A549 (cell line): ENCODE data around the gene NFKB2. TPM values are rescaled to one million over a fixed set of nuclear protein-coding genes. Genes with fewer than 3 reads are reported as not detected.

Source experiments
- ATAC-seq, 2 experiments: fragments of 200-7000 bp in 1 of 2; fragments of >200 bp in 1 of 2; cut with Nextera tagmentation in 1 of 2; cut with Tn5 transposase in 1 of 2; 3 replicates each; pipeline versions ENCODE4 v1.8.0 to v1.9.1; 2018 to 2020; ENCODE audit warnings: mild to moderate bottlenecking in 1 of 2, moderate library complexity in 1 of 2
- CTCF ChIA-PET: fragments of 300-600 bp; sonication (Branson Sonifier 250); formaldehyde crosslinking; extraction: SDS; loops from one replicate; lab custom pipeline; 2021; ENCODE audit warnings: antibody characterized with exemption, inconsistent platforms; lab: Yijun Ruan, JAX
- POLR2A ChIA-PET: fragments of 350-600 bp; formaldehyde crosslinking; extraction: SDS; loops from one replicate; lab custom pipeline; 2021; ENCODE audit warnings: antibody characterized with exemption, inconsistent platforms; lab: Yijun Ruan, JAX
- DNase-seq, 2 experiments: peaks; one replicate each; pipeline versions ENCODE4 v3.0.0 to v3.0.0-alpha.2; 2011 to 2016; ENCODE audit warnings: low read depth in 1 of 2, low spot score in 1 of 2
- FAIRE-seq: peaks from 2 replicates; lab custom pipeline; 2011; peaks lifted over from hg19 to GRCh38; lab: Jason Lieb, UNC
- H3K27ac ChIP-seq, 2 experiments: fragments of >200 bp; sonication (Bioruptor Twin); formaldehyde crosslinking; 3 replicates each; pipeline ENCODE4 v1.5.1; 2016 to 2017
- H3K4me1 ChIP-seq: fragments of >200 bp; sonication (Bioruptor Twin); formaldehyde crosslinking; 3 replicates; pipeline ENCODE4 v1.6.1; 2016
- H3K4me2 ChIP-seq: fragments of >200 bp; sonication (Bioruptor Twin); formaldehyde crosslinking; 3 replicates; pipeline ENCODE4 v1.6.1; 2016
- H3K4me3 ChIP-seq: fragments of >200 bp; sonication (Bioruptor Twin); formaldehyde crosslinking; 3 replicates; pipeline ENCODE4 v1.5.1; 2016
- H3K9me3 ChIP-seq: fragments of >200 bp; sonication (Bioruptor Twin); formaldehyde crosslinking; 3 replicates; pipeline ENCODE4 v1.6.1; 2016
- CBX8 ChIP-seq: fragments of 200-600 bp; sonication (generic); IDR thresholded peaks from 2 replicates; pipeline ENCODE4 v1.6.1; 2016
- CEBPB ChIP-seq, 2 experiments: fragments of >200 bp in 1 of 2; sonication (Bioruptor Twin) in 1 of 2; formaldehyde crosslinking in 1 of 2; IDR thresholded peaks; 2 replicates each; pipeline ENCODE4 v1.6.1; 2012 to 2016
- CTCF ChIP-seq: fragments of >200 bp; sonication (Bioruptor Twin); formaldehyde crosslinking; IDR thresholded peaks from 3 replicates; pipeline ENCODE4 v1.5.1; 2016
- E2F6 ChIP-seq: IDR thresholded peaks from 2 replicates; pipeline ENCODE4 v1.6.1; 2012; ENCODE audit warnings: low read depth, borderline replicate concordance
- EHF ChIP-seq: fragments of 250-450 bp; sonication (Bioruptor Pico); IDR thresholded peaks from 2 replicates; pipeline ENCODE4 v1.5.0; 2020; ENCODE audit warnings: mild to moderate bottlenecking
- ESRRA ChIP-seq: fragments of 150-350 bp; IDR thresholded peaks from 2 replicates; pipeline ENCODE4 v1.6.1; 2014; ENCODE audit warnings: mild to moderate bottlenecking, low read length, borderline replicate concordance
- FOSB ChIP-seq: fragments of 250-450 bp; sonication (Bioruptor Pico); IDR thresholded peaks from 2 replicates; pipeline ENCODE4 v1.5.0; 2020; ENCODE audit warnings: mild to moderate bottlenecking, moderate library complexity
- FOSL2 ChIP-seq, 2 experiments: fragments of 450-650 bp in 1 of 2; fragments of >200 bp in 1 of 2; sonication (Bioruptor Twin) in 1 of 2; formaldehyde crosslinking; IDR thresholded peaks; 2 replicates each; pipeline versions ENCODE4 v1.5.0 to v1.6.1; 2016 to 2020; ENCODE audit warnings: mild to moderate bottlenecking in 1 of 2, moderate library complexity in 1 of 2
- HES2 ChIP-seq: fragments of >200 bp; sonication (Bioruptor Twin); formaldehyde crosslinking; IDR thresholded peaks from 2 replicates; pipeline ENCODE4 v1.6.1; 2016
- HEYL ChIP-seq: fragments of 250-450 bp; sonication (Bioruptor Pico); IDR thresholded peaks from 2 replicates; pipeline ENCODE4 v1.8.0; 2021; ENCODE audit warnings: mild to moderate bottlenecking, moderate library complexity
- HMGXB4 ChIP-seq: fragments of 250-450 bp; sonication (Bioruptor Pico); IDR thresholded peaks from 2 replicates; pipeline ENCODE4 v1.5.0; 2021; ENCODE audit warnings: mild to moderate bottlenecking, moderate library complexity, borderline replicate concordance
- HOXA7 ChIP-seq: fragments of 250-450 bp; sonication (Bioruptor Pico); IDR thresholded peaks from 2 replicates; pipeline ENCODE4 v1.5.0; 2020; ENCODE audit warnings: mild to moderate bottlenecking, moderate library complexity
- JUNB ChIP-seq: fragments of >200 bp; sonication (Bioruptor Twin); formaldehyde crosslinking; IDR thresholded peaks from 2 replicates; pipeline ENCODE4 v1.6.1; 2016
- KDM1A ChIP-seq: fragments of 200-600 bp; sonication (generic); IDR thresholded peaks from 2 replicates; pipeline ENCODE4 v1.6.1; 2016; ENCODE audit warnings: low read depth, mild to moderate bottlenecking
- NFE2L2 ChIP-seq: fragments of 150-350 bp; conservative IDR thresholded peaks from 2 replicates; pipeline ENCODE4 v1.6.1; 2014; ENCODE audit warnings: low read length
- NR3C1 ChIP-seq: fragments of >200 bp; sonication (Bioruptor Twin); formaldehyde crosslinking; IDR thresholded peaks from 3 replicates; pipeline ENCODE4 v1.6.1; 2017
- PBX3 ChIP-seq: IDR thresholded peaks from 2 replicates; pipeline ENCODE4 v1.6.1; 2012
- POLR2AphosphoS2 ChIP-seq: conservative IDR thresholded peaks from 2 replicates; pipeline ENCODE4 v1.6.1; 2012; ENCODE audit warnings: low read length, improper control_type of control experiment, inconsistent platforms
- RAD21 ChIP-seq, 2 experiments: fragments of >200 bp in 1 of 2; sonication (Bioruptor Twin) in 1 of 2; formaldehyde crosslinking in 1 of 2; IDR thresholded peaks in 1 of 2; conservative IDR thresholded peaks in 1 of 2; 2 replicates in 1 of 2; 3 replicates in 1 of 2; pipeline ENCODE4 v1.6.1; 2012 to 2018; ENCODE audit warnings: inconsistent platforms in 1 of 2
- SMC3 ChIP-seq: fragments of >200 bp; sonication (Bioruptor Twin); formaldehyde crosslinking; IDR thresholded peaks from 3 replicates; pipeline ENCODE4 v1.6.1; 2018; ENCODE audit warnings: inconsistent platforms
- TP53 ChIP-seq: fragments of 250-450 bp; sonication (Bioruptor Pico); IDR thresholded peaks from 2 replicates; pipeline ENCODE4 v1.5.0; 2021; ENCODE audit warnings: mild to moderate bottlenecking, moderate library complexity
- USF2 ChIP-seq: fragments of 450-650 bp; IDR thresholded peaks from 2 replicates; pipeline ENCODE4 v1.6.1; 2014; ENCODE audit warnings: antibody characterized with exemption
- ZNF302 ChIP-seq: fragments of 250-450 bp; sonication (Bioruptor Pico); IDR thresholded peaks from 2 replicates; pipeline ENCODE4 v1.9.0; 2021; ENCODE audit warnings: inconsistent platforms, mild to moderate bottlenecking, moderate library complexity
- ZSCAN20 ChIP-seq: fragments of 250-450 bp; sonication (Bioruptor Pico); IDR thresholded peaks from 2 replicates; pipeline ENCODE4 v1.8.0; 2022; ENCODE audit warnings: mild to moderate bottlenecking, moderate library complexity
- WGBS: methylation state at CpG from one replicate; pipeline ENCODE4 v1.1.6; 2017; ENCODE audit errors: missing lambda C conversion rate; 5-methylcytosine and 5-hydroxymethylcytosine counted together
- polyA plus RNA-seq, 4 experiments: library from polyadenylated mRNA; depleted of rRNA in 3 of 4; stranded (reverse); fragments of >200 nt; fragmentation: RNase III in 1 of 4; extraction: RNeasy Plus Mini Kit Qiagen cat#74134 plus additional on column Dnase treatment in 1 of 4; gene quantifications; 2 replicates in 3 of 4; 3 replicates in 1 of 4; pipeline ENCODE4 v1.2.3, GENCODE V29; 2011 to 2017

Gene NFKB2
- polyA plus RNA-seq, 2 of the 4 experiments (the other 2 are of a cell fraction) = 27.6 to 35.7 TPM

- Histone ChIP-seq H3K4me2 (no peak overlapping the region), H3K27ac (no peak overlapping the region), H3K4me3 (no peak overlapping the region), H3K4me1 (peaks cover 25% of the 10 kb centered on the region), H3K9me3 (no peaks in the 10 kb centered on the region)
- TF ChIP-seq JUNB (no peak), HOXA7 (no peak), CEBPB (IDR thresholded peaks at IDR 0.05) (no peak), FOSL2 (IDR thresholded peaks at IDR 0.05) (no peak), FOSL2 (CRISPR knock-in tag; IDR thresholded peaks at IDR 0.05) (no peak), CBX8 (no peak), HES2 (no peak), HMGXB4 (CRISPR knock-in tag) (no peak)
- WGBS = 91% methylated on average over 13 of the region's 13 CpGs
- no peak for FAIRE-seq
- ChIA-PET POLR2A (interaction anchor here (1.1 to 1.5 kb wide), 3 partner anchors 9 to 254 kb away, joined by 3 to 5 read pairs (median 4); partner anchors contain the start of gene CUEDC2), CTCF (interaction anchor here (0.5 to 17.4 kb wide), 40 partner anchors 11 to 290 kb away, joined by 3 to 337 read pairs (median 6); partner anchors contain the start of genes C10orf95, CUEDC2, NFKB2 and NOLC1)
- no peak for DNase-seq
- no peak for ATAC-seq
These were observed 28.0 kb downstream of the NFKB2 start for GRCh38 chr10:102423372-102423968.

GRCh38 chr10:102424145-102424544, 28.6 kb downstream of the NFKB2 start:
- ChIA-PET CTCF (interaction anchor here (1.0 to 17.4 kb wide), 16 partner anchors 11 to 257 kb away, joined by 3 to 337 read pairs (median 14); partner anchors contain the start of genes C10orf95, CUEDC2 and NFKB2), POLR2A (interaction anchor here (1.3 kb wide), 1 partner anchor 8 kb away, joined by 4 read pairs; the partner anchor contains the start of gene CUEDC2)
- 86% methylated on average over 8 of the region's 9 CpGs for WGBS
- Histone ChIP-seq H3K4me3 (no peak overlapping the region), H3K27ac (no peak overlapping the region), H3K4me1 (peaks cover 22% of the 10 kb centered on the region), H3K9me3 (no peaks in the 10 kb centered on the region), H3K4me2 (no peak overlapping the region)
- ATAC-seq (no peak), DNase-seq (no peak), FAIRE-seq (no peak)
- TF ChIP-seq ESRRA (no peak), TP53 (CRISPR knock-in tag) (no peak)

GRCh38 chr10:102424916-102425315, 29.4 kb downstream of the NFKB2 start:
- ChIA-PET CTCF (interaction anchor here (2.2 to 17.4 kb wide), 7 partner anchors 10 to 256 kb away, joined by 10 to 337 read pairs (median 54); partner anchors contain the start of genes CUEDC2 and NFKB2), POLR2A (no interaction called here)
- WGBS = 89% methylated on average over 6 of the region's 6 CpGs
- no peaks in the 10 kb centered on the region for H3K9me3 ChIP-seq
- peaks cover 16% of the 10 kb centered on the region for H3K4me1 ChIP-seq
- DNase-seq (no peak), FAIRE-seq (no peak), ATAC-seq (no peak)
- no peak overlapping the region for H3K4me3 ChIP-seq
- no peak overlapping the region for H3K4me2 ChIP-seq
- no peak for TF ChIP-seq USF2
- no peak for TF ChIP-seq HEYL (CRISPR knock-in tag)
- no peak for TF ChIP-seq NR3C1
- no peak for TF ChIP-seq TP53 (CRISPR knock-in tag)
- no peak for TF ChIP-seq E2F6
- TF ChIP-seq EHF (CRISPR knock-in tag) = no peak
- no peak for TF ChIP-seq ESRRA
- no peak for TF ChIP-seq POLR2AphosphoS2
- TF ChIP-seq CBX8 = no peak
- TF ChIP-seq RAD21 (conservative IDR thresholded peaks at IDR 0.05 in 1 of 2, IDR thresholded peaks at IDR 0.05 in 1 of 2) = no peak
- no peak for TF ChIP-seq KDM1A
- no peak for TF ChIP-seq ZNF302 (CRISPR knock-in tag)
- TF ChIP-seq NFE2L2 = no peak
- TF ChIP-seq CTCF = no peak
- no peak for TF ChIP-seq FOSB (CRISPR knock-in tag)
- TF ChIP-seq PBX3 = no peak
- no peak for TF ChIP-seq HOXA7
- no peak for TF ChIP-seq ZSCAN20 (CRISPR knock-in tag)
- TF ChIP-seq SMC3 = no peak
- H3K27ac ChIP-seq = no peak overlapping the region
